ENCODE results near the gene SLC26A1.
"Not testable (repeated sequence)": the region's sequence is repeated elsewhere in the genome, so short reads cannot be mapped to it uniquely, and the experiment has no call there.

The SLC26A1 gene

DNA sequence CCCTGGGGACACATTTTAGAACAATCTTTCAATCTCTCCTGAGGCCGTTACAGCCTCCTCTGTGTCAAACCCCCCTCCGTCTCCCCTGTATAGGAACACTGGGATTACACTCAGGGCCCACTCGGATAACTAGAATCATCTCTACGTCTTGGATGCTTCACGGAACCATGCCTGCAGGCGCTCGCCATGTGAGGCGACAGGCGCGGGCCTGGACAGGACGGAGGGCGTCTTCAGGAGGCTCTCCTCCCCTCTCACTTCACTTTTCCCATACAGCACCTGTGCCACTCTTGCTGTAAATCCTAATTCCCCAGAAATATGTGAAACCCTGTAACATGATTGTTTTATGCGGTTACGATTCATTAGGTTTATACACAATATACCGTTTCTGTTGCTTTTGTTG is 10.4 kb downstream of the SLC26A1 start:
- no peak for FAIRE-seq

DNA sequence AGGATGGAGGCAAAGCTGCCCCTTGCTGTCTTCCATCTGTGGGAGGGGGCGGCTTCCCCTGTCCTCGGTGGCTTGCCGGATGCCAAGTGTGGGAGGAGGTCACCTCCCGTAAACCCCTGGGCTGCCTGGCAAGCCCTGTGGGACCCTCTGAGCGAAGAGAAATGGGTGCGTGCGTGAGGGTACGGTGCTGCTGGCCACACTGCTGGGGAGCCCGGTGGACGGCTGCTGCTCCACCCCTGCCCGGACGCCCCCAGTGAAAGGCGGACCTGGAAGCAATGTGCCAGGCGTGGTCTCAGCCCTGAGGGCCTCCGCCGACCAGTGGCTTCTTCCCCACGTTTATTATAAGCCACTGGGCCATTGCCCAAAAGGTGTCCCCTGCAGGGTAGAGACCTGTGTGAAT is 10.9 kb downstream of the SLC26A1 start:
- FAIRE-seq = no peak

DNA sequence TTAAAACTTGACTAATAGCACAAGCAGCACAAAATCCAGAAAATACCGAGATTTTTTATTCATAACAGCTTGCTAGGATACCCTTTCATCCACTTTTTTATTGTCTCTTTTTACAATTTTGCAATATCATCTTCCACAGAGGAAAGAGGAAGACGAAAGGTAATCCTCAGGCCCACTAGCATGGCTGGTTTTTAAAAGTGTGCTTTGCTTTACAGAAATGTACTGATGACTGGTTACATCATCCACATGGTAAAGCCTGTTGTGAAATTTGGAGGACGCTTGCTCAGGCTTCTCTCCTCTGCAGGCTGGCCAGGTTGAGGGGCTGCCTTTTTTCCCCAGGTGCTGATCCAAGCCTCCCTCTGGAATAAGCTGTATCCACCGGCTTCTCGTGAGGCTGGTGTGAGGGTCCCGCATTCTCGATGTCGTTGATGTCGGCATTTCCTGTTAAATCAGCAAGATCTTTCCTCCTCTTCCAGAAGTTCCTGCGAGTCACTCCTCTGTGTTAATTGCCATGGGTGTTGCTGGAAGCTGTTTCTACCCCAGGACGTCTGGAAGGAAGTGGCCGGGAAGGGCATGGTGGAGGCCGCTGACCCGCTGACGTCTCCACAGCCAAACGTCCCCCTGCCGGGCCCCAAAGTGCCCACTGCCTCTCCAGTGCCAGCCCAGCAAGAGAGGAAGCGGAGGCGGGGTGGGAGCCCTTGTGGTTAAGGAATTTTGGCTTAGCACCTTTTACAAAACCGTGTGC is 14.1 kb downstream of the SLC26A1 start:
- FAIRE-seq = no peak

DNA sequence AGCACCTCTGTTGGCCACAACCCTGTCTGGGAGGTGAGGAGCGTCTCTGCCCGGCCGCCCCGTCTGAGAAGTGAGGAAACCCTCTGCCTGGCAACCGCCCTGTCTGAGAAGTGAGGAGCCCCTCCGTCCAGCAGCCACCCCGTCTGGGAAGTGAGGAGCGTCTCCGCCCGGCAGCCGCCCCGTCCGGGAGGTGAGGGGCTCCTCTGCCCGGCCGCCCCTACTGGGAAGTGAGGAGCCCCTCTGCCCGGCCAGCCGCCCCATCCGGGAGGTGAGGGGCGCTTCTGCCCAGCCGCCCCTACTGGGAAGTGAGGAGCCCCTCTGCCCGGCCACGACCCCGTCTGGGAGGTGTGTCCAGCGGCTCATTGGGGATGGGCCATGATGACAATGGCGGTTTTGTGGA is 17.2 kb downstream of the SLC26A1 start:
- not testable (repeated sequence) for FAIRE-seq

DNA sequence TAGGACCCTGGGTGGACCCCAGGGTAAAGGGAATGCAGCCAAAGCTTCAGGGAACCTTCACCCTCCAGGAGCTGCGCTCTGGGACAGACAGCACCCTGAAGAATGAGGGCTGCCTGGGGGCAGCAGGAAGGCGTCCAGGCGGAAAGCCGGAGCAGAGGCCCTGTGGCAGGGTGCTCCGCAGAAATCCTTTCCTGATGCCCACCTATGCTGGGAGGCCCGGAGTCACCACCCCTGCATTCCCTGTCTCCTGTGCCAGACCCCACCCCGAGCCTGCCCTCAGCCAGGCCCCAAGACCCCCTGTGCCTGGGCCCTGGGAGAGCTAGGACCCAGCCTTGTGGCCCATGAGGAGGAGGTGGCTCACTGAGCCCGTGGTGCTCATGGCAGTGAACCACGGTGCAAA is 18.5 kb downstream of the SLC26A1 start:
- FAIRE-seq = no peak

DNA sequence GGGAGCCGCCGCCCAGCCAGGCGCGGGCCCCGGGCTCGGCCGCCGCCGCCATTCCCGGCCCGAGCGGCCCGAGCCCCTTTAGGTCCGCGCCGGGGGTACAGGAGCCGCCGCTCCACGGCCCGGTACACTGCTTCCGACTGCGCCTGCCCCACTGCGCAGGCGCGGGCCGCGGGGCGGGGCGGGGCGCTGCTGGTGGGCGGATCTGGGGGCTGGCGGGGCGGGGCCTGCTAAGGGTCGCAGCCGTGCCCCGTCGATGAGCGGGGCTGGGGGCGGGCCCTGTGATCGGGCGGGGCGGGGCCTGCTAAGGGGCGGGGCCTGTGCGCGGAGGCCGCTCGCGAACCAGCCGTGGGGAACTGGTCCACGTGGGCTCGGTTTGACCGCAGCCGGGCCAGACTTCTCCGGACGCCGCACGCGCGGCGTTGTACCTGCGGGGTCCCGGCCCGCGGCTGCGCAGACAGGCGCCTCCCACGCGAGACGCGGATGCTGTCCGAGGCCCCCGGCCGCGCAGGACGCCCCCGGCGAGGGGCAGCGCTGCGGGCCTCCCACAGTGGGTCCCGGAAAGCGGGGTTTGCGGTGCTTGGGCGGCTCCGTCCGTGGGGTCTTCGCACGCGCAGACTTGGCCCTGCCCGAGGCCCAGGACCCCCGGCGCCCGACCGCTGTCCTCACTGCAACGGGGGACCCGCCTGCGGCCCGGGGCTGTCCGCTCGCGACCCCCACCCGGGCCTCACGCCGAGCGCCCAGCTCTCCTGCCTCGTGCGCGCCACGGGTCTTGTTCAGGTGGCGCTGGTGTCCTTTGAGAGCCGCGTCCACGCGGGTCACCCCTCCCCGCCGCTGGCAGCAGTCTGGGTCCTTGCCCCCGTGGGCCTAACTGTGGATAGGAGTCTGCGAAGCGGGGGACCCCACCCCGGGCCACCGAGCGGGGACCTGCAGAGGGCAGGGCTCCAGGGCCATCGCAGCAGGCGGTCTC is 19.5 kb downstream of the SLC26A1 start, which contains the start of gene DGKQ:
Gene DGKQ, minus strand, starts transcription at position 139 of the 967 bp plus-strand sequence. Its CDS starts 87 bp downstream, at position 52.
- FAIRE-seq = no peak

DNA sequence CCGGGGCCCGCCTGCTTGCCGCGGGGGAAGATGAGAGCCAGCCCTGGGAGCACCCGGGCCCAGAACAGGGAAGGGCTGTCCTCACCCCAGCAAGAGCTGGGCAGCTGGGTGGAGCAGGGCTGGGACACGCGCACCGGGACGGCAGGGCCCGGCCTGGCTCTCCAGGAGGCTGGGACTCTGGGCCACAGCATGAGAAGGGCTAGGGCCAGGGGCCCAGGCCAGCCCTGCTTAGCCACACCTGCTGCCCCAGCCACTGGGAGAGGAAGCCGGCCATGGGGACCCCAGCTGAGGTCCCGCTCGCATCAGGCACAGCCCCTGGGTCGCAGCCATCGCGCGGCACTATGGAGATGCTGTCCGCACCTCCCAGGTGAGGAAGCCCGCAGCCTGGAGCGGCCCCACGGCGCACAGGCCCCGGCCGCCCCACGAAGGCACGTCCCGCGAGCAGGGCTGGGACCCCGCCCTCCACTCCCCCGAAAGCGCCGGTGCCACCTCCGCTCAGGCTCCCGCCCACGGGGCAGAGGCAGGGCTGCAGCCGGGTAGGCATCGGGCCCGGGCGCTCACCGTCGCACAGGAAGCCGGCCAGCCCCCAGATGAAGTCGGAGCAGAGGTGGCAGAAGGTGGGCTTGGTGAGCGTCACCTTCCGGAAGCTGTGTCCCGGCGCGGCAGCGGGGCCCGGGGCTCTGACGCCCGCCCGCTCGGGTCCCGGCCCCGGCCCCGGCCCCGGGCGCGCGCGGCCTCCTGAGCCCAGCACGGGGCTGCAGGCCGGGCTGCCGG is 20.4 kb downstream of the SLC26A1 start:
- no peak for FAIRE-seq

DNA sequence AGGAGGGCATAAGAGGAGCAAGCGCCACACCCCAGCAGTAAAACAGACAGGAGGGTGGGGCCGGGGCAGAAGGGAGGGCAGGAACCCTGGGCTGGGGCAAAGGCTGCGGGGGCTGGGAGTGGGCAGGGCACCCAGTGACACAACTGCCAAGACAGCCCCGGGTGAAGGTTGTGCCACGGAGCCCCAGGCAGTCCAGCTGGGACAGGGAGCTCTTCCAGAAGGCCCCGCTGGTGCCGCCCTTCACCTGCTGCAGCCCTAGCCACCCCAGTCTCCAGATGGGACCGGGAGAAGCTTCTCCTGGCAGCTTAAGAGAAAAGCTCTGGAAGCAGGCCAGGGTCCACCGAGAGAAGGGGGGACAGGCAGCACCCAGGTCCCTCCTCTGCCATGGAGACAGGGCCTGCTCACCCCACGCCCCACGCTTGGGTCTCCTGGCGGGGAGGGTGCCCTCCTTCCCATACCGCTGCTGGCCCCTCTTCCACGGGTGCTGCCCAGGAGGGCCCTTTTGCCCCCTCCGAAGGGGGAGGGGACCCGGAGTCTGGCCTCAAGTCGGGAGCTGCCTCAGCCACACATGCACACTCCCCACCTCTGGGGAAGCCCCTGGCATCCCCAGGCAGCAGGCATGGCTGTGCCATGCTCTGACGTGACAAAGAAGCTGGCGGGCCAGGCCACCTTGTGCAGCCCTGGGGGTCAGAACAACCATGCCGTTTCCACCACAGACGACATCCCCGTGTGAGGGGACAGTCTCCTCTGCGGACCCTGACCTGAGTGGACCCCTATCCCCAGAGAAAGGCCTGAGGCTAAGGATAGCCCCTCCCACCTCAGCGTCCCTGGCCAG is 21.3 kb downstream of the SLC26A1 start:
- no peak for FAIRE-seq

DNA sequence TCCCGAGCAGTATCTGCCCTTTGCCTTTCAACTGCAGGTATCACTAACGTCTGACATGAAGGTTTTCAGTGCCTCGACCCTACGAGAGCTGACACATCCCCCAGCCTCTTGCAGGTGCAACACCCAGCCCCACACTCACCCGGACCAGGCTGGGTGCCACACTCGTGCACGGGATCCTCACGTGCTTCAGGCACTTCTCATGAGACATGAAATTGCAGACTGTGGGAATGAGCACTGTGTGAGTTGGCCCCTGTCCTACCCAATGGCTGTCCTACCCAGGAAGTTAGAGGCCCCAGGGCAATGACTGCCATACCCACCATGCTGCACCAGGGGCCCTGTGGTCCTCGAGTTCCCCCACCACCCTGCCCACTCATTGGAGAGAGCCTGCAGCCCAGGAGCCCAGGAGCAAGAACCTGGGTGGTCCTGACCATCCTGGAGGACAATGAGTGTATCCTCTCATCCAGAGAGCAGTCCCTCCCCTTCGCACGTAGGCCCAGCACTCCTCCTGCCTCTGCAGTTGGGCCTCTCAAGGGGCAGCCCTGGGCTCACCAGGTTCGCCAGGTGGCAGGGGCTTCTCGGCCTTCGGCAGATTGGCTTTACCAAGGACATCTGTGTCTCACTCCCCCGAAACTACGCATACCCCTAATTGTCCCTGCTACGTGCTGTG is 22.2 kb downstream of the SLC26A1 start:
- no peak for FAIRE-seq

DNA sequence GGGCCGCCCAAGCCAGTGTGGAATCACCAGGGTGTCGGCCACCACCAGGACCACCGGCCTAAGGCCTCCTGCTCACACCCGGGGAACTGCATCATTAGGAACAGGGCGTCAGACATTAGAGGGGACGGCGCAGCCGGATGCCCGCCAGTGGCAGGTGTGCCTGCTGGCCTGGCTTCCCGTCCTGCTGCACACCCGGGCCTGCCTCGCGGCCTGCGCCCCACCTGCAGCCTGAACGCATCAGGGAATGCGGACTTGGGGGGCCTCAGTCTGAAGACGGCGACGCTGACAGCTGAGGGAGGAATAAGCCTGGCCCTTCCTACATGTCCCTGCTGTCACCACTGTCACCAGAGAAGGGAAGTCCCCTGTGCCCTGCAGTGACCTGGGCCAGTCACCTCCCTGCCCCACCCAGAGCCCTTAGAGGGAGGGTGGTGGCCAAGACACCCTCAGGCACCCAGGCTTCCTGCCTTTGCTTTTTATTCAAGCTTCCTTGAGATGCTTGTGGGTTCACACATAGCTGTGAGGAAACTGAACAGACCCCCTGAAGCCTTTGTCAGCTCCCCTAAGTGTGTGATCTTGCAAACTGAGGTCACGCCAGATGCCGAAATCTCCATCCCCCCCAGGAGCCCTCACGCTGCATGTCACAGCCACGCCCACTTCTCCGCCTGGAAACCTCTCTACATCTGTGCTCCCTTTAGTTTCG is 23.0 kb downstream of the SLC26A1 start:
- no peak for FAIRE-seq

DNA sequence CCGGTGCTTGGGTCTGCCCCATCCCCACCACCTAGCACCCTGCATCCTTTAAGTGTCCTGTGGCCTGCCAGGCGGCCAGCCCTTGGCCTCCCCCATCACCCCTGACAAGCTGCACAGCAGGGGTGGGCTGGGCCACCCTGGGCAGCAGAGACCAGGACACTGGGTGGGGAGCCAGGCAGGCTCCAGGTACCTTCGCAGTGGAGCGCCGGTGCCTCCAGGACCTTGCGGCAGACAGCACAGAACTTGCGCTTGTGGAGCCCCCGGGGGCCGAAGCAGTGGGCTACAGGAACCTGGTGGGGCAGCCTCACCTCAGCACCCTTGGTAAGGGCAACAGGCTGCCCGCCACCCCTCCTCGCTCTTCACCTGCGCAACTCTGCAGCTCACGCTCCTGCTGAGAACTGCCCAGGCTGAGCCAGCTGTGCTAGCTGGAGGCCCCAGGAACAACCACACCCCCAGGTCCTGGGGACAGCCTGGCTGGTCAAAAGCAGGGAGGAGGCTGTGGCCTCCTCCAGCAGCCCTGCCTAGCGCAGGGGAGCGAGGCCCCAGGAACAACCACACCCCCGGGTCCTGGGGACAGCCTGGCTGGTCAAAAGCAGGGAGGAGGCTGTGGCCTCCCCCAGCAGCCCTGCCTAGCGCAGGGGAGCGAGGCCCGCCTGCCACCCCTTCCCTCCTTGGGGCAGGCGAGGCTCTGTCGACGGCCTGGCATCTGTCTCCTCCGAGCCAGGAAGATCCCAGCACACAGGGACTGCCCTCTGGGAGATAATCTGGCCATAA is 24.4 kb downstream of the SLC26A1 start:
- no peak for FAIRE-seq

DNA sequence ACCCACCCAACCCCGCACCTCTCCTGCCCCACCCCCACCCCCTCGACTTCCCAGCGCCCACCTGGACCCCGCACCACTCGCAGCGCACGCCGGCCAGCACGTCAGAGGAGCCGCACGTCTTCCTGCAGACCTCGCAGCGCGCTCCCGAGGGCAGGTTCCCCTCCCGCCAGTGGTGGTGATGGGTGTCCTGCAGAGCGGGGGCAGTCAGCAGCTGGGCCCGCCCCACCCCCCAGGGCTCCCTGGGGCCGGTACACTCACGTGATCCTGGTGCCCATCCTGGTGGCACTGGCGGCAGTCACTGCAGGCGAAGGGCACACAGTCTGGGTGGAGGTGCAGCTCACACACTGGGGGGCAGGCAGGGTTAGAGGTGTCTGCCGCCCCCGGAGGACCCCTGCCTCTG is 25.0 kb downstream of the SLC26A1 start:
- no peak for FAIRE-seq

DNA sequence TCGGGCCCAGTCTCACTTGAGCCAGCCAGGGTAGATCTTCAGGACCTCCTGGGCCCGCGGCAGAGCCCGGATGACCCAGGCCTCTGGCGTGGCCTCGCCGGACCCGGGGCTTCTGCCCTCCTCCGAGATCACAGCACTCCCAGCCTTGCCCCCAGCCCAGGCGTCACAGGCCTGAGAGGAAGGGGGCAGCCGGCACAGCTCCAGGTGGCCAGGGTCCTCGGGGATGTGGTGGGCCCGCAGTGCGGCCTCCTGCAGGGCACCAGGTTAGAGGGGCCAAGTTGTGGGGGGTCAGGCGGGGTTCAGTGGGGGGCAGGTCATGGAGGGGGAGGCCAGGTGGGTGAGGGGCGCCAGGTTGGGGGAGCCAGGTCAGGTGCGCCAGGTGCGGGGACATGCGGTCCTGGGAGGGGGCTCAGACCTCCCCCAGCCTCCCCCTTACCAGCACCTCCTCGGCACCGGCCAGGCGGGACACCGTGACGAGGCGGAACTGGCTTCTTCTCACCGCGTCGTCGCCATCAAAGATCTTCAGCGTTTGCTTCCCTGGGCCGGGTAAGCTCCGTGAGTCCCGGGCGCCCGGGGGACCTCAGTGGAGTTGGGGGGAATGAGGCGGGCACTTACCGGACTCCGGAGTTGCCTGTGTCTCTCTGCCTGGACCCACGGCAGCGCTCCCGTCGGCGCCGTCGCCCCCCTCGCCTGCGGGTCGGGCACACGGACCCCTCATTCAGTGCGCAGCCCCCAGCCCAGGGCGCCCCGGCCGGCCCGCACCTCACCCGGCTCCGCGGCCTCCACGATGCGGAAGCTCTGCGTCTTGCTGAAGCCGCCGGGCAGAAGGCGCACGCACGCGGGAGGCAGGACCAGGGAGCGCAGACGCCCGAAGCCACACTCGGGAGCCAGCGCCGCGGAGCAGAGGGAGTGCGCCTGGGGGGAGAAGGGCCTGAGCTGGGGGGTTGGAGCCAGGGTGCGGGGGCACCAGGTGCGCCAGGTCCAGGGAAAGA is 25.8 kb downstream of the SLC26A1 start:
- no peak for FAIRE-seq

DNA sequence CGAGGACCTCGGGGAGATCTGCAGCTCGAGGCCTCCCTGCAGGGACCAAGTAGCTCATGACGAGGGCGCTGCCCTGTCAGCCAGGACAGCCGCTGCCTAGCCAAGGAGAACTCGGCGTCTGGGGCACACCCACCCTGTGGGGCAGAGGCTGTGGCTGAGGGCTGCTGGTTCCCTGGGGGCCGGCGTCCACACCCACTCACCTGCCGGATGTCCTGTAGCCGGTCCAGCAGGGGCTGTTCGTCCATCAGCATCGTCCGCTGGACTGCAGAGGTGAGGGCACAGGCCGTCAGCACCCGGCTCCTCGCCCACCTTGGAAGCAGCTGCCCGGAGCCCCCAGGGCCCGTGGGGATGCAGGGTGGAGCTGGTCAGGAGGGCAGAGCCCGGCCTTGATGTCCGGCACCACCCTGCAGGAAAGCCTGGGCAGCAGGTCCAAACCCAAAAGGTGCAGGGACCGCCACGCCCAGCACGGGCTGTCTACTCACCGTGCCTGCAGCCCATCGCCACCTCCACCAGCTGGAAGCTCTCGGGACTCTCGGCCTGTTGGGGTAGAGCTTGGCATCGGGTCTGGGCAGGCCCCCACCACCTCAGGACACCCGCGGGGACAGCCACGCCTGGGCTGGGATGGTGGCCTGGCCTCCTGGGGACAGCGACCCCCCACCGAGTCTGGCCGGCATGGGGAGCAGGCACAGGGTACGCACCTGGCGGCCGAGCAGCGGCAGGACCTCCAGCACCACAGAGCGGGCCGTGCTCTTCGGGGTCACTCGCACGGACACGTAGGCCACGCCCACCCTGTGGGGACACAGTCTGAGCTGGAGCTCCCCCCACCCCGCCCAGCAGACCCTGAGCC is 26.7 kb downstream of the SLC26A1 start:
- FAIRE-seq = no peak

DNA sequence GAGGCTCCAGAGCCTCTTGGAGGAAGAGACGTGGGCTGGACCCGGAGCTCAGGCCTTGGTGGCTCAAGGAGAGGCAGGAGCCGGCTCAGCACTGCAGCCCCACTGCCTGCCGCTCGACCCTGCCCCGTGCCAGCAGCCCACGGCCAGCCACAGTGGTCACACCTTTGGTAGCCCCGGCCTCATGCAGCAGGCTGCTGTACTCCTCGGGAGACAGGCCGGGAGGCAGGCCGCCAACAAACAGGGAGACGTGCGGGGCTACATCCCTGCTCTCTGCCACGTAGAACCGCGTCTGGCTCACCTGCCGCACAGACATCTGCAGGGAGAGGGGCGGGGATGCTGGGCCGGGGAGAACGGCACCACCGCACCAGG is 27.5 kb downstream of the SLC26A1 start:
- FAIRE-seq = no peak

DNA sequence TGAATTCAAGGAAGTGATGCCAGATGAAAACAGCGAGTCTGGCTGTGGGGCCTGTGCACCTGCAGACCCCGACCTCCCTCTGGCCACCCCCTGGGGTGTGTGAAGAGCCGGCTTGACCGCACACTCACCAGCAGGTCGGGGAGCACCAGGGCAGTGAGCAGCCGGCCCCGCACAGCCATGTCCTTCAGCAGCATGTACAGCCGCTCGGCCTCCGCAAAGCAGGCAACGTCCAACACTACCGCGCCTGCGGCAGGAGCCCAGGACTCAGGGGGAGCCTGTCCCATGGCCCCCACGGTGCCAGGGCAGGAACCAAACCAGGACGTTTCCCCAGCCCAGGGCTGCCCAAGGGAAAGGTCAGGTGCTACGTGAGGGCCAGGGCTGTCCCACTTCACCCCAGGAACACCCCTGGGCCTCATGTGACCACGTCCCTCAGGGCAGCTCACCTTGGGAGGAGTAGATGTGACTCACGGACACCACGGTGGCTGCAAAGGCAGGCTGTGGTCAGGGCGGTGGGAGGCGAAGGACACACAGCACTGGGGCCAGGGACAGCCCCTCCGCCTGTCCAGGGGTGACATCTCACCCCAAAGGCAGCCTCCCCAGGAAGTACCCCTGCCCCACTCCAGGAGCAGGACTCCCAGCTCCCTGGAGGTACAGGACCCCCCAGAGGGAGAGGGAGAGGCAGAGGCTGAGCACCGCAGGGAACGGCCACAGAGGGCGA is 28.0 kb downstream of the SLC26A1 start:
- no peak for FAIRE-seq
